Nephron progenitor cell (in vitro differentiated cells): ENCODE data around the gene PPP6R1.

Source experiments
- DNase-seq: peaks from one replicate; pipeline ENCODE4 v3.0.0; 2021
- H3K27ac Mint-ChIP-seq: 2 replicates; pipeline ENCODE4 v1.8.0; 2021; ENCODE audit warnings: mild to moderate bottlenecking, moderate library complexity, mixed read lengths
- H3K27me3 Mint-ChIP-seq: 2 replicates; pipeline ENCODE4 v1.8.0; 2021; ENCODE audit warnings: mild to moderate bottlenecking, low read depth, mixed read lengths; ENCODE audit not compliant: poor library complexity
- H3K36me3 Mint-ChIP-seq: 2 replicates; pipeline ENCODE4 v1.8.0; 2021; ENCODE audit warnings: low read depth, mixed read lengths
- H3K4me1 Mint-ChIP-seq: 2 replicates; pipeline ENCODE4 v1.8.0; 2021; ENCODE audit warnings: mixed read lengths
- H3K4me3 Mint-ChIP-seq: 2 replicates; pipeline ENCODE4 v1.8.0; 2021; ENCODE audit warnings: mild to moderate bottlenecking, moderate library complexity, mixed read lengths
- H3K9me3 Mint-ChIP-seq: 2 replicates; pipeline ENCODE4 v1.8.0; 2021; ENCODE audit warnings: mild to moderate bottlenecking, moderate library complexity, mixed read lengths
- TF ChIP-seq, protein P1 (sequence below): fragments of 200-600 bp; sonication (generic); IDR thresholded peaks from 2 replicates; pipeline ENCODE4 v1.5.0; 2021; ENCODE audit warnings: antibody characterized with exemption

Gene PPP6R1

DNA sequence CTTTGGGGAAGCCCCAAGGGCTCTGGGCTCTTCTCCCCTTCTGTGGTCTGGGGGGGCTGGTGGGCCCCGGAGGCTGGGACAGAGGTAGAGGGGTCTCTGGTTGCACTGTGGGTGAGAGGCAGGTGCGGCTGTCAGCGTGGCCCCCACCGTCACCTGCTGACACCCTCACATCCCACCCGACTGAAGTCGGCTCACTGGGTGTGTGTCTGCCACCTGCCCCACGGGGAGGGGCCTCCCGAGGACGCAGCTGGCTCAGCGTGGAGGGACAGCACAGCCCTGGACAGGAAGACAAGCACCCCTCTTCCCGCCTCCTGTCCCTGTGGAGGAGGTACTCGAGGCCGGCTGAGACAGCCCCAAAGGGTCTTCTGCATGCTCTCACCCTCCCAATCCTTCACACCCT is 28.0 kb downstream of the PPP6R1 start:
- TF ChIP-seq, protein P1, sequence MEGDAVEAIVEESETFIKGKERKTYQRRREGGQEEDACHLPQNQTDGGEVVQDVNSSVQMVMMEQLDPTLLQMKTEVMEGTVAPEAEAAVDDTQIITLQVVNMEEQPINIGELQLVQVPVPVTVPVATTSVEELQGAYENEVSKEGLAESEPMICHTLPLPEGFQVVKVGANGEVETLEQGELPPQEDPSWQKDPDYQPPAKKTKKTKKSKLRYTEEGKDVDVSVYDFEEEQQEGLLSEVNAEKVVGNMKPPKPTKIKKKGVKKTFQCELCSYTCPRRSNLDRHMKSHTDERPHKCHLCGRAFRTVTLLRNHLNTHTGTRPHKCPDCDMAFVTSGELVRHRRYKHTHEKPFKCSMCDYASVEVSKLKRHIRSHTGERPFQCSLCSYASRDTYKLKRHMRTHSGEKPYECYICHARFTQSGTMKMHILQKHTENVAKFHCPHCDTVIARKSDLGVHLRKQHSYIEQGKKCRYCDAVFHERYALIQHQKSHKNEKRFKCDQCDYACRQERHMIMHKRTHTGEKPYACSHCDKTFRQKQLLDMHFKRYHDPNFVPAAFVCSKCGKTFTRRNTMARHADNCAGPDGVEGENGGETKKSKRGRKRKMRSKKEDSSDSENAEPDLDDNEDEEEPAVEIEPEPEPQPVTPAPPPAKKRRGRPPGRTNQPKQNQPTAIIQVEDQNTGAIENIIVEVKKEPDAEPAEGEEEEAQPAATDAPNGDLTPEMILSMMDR, result no peak
- no peaks in the 10 kb centered on the region for H3K9me3 Mint-ChIP-seq
- no peak overlapping the region for H3K4me3 Mint-ChIP-seq
- no peak overlapping the region for H3K27ac Mint-ChIP-seq
- H3K27me3 Mint-ChIP-seq, result no peaks in the 10 kb centered on the region
- H3K36me3 Mint-ChIP-seq, result peaks cover 41% of the 10 kb centered on the region
- H3K4me1 Mint-ChIP-seq, result peaks cover 16% of the 10 kb centered on the region
- DNase-seq, result no peak

DNA sequence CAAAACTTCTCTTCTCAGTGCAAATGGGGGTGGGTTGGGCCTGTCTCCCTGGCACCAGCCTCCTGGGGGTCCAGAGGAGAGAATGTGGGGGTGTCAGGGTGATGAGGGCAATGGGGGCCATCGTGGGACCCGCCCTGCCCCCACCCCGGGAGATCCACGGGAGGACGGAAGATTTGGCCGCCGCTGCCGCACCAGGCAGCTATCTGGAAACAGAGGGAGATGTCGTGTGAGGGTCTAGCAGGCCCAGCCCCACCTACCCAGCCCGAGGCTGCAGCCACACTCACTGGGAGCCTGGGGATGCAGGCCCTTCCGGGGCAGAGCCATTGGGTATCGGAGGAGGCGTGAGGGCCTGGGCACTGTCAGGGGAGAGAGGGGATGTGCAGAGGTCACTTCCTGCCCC is 28.5 kb downstream of the PPP6R1 start:
- Mint-ChIP-seq H3K27me3 (peaks cover 4% of the 10 kb centered on the region), H3K9me3 (no peaks in the 10 kb centered on the region), H3K4me1 (peaks cover 16% of the 10 kb centered on the region), H3K27ac (no peak overlapping the region), H3K4me3 (no peak overlapping the region), H3K36me3 (peaks cover 40% of the 10 kb centered on the region)
- no peak for DNase-seq
- TF ChIP-seq, protein P1, result no peak

DNA sequence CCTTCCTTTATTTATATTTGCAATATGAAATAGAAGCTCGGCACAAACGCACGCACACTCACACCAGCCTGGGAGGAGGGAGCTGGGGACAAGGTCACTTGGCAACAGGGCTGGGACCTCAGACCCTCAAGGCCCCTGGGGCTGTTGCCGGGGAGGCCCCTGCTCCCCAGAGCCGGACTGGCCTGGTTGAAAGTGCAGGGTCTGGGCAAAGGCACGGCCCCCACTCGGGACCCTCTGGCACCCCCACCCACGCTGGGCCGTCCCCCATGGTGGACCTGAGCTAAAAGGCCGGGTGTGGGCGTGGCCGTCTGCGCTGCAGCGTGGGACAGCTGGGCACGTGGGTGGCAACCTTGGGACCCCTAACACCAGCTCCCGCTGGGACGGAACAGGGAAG is 29.0 kb downstream of the PPP6R1 start:
- Mint-ChIP-seq H3K4me3 (no peak overlapping the region), H3K27ac (no peak overlapping the region), H3K36me3 (peaks cover 35% of the 10 kb centered on the region), H3K27me3 (peaks cover 5% of the 10 kb centered on the region), H3K4me1 (peaks cover 16% of the 10 kb centered on the region), H3K9me3 (no peaks in the 10 kb centered on the region)
- DNase-seq, result no peak
- TF ChIP-seq, protein P1, result no peak

DNA sequence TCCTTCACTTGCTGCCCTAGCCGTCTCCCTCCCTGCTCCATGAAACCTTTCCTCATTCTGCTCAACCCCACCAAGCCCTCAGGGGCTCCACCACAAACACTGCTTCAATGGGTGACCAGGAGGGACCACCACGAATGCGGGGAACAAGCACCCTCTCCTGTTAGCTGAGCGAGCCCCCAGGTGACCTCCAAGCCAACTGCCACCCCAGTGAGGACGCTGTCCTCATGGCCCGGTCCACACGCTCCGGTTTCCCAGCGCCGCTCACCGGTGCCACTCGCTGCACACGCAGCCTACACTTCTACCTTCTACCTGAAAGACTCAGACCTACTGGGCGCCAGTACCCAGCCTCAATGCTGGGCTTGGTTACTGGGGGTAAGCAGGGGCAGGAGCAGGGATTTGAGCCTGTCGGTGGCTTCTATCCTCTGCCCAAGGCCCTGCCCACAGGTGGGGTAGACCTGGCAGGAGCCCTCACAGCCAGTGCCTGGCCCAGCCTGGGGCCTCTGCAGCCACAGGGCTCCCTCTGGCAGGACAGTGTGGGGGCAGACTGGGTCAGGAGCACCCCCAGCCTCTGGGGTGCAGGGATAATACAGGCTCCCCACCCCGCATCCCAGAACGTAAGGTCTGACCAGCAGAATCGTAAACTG is 29.6 kb downstream of the PPP6R1 start:
- Mint-ChIP-seq H3K4me1 (peaks cover 16% of the 10 kb centered on the region), H3K27ac (no peak overlapping the region), H3K27me3 (peaks cover 5% of the 10 kb centered on the region), H3K4me3 (no peak overlapping the region), H3K36me3 (peaks cover 30% of the 10 kb centered on the region), H3K9me3 (no peaks in the 10 kb centered on the region)
- TF ChIP-seq, protein P1, result no peak
- DNase-seq, result no peak

- Mint-ChIP-seq H3K27me3 (peaks cover 5% of the 10 kb centered on the region), H3K9me3 (no peaks in the 10 kb centered on the region), H3K36me3 (peaks cover 25% of the 10 kb centered on the region), H3K27ac (peak within 1 kb of the TSS; percentile 72), H3K4me3 (no peak within 1 kb of the TSS), H3K4me1 (peaks cover 16% of the 10 kb centered on the region)
- DNase-seq, result no peak
- TF ChIP-seq, protein P1, result no peak
These were observed 30.3 kb downstream of the PPP6R1 start, which contains the start of gene TMEM86B for GRCh38 chr19:55228403-55229031. Gene TMEM86B (minus strand): TSS chr19:55228763. CDS start chr19:55228741, 22 bp downstream.

DNA sequence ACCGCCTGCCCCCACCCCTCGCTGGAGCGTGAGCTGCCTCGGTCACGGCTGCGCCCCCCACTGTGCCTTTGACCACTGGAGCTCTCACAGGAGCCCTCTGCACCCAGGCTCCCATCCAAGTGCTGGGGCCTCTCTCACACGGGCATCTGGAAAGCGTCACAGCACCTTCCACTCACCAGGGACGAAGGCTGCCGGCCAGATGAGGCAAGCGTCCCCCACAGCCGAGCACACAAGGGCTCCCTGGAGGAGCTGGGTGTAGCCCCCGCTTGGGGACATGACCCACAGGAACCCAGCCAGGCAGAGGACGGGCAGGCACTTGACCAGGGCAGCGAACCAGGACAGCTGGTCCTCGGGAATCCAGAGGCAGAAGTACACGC is 30.8 kb downstream of the PPP6R1 start:
- Mint-ChIP-seq H3K27ac (peak overlapping the region; percentile 72), H3K4me3 (no peak overlapping the region)

More for the DNA sequence above, 30.8 kb downstream of the PPP6R1 start:
- no peaks in the 10 kb centered on the region for H3K9me3 Mint-ChIP-seq
- peaks cover 12% of the 10 kb centered on the region for H3K4me1 Mint-ChIP-seq
- DNase-seq, result no peak
- H3K36me3 Mint-ChIP-seq, result peaks cover 21% of the 10 kb centered on the region
- H3K27me3 Mint-ChIP-seq, result peaks cover 5% of the 10 kb centered on the region
- TF ChIP-seq, protein P1, result no peak
